C4-2B (cell line): ENCODE measurements around the gene HOXB9.

Source experiments
- H3K27ac ChIP-seq: fragments of 450-650 bp; 2 replicates; pipeline ENCODE4 v1.5.1; 2017
- CTCF ChIP-seq: fragments of 450-650 bp; conservative IDR thresholded peaks from 2 replicates; pipeline ENCODE4 v1.5.1; 2017; ENCODE audit warnings: mild to moderate bottlenecking
- ZFX ChIP-seq: fragments of 450-650 bp; IDR thresholded peaks from 2 replicates; pipeline ENCODE4 v1.6.1; 2017

Gene HOXB9

GRCh38 chr17:48631693-48632578 is 5.8 kb upstream of the HOXB9 start:
- H3K27ac ChIP-seq: no peak overlapping the region
- TF ChIP-seq CTCF: no peak

- TF ChIP-seq CTCF (no peak), ZFX (no peak)
- no peak overlapping the region for H3K27ac ChIP-seq
Measured at GRCh38 chr17:48630925-48631692, 5.0 kb upstream of the HOXB9 start.

GRCh38 chr17:48630009-48630924 is 4.1 kb upstream of the HOXB9 start:
- H3K27ac ChIP-seq: no peak overlapping the region
- TF ChIP-seq CTCF: no peak
- no peak for TF ChIP-seq ZFX

- H3K27ac ChIP-seq: no peak overlapping the region
- no peak for TF ChIP-seq CTCF
- TF ChIP-seq ZFX: no peak
Measured at GRCh38 chr17:48629411-48629759, 3.2 kb upstream of the HOXB9 start.

GRCh38 chr17:48628649-48629410 is 2.7 kb upstream of the HOXB9 start:
- TF ChIP-seq CTCF (no peak), ZFX (no peak)
- H3K27ac ChIP-seq: no peak overlapping the region

- no peak overlapping the region for H3K27ac ChIP-seq
- TF ChIP-seq ZFX (no peak), CTCF (no peak)
Measured at GRCh38 chr17:48627623-48628521, 1.7 kb upstream of the HOXB9 start.
